K562 (cell line): ENCODE data around the gene HDAC9. TPM values are rescaled to one million over a fixed set of nuclear protein-coding genes. Genes with fewer than 3 reads are reported as not detected.

Source experiments
- AFF4 ChIP-seq: sonication (generic); formaldehyde crosslinking; IDR thresholded peaks from 2 replicates; pipeline ENCODE4 v1.8.0; 2023; ENCODE audit warnings: mild to moderate bottlenecking, missing genetic modification reagents
- E2F8 ChIP-seq: fragments of 450-650 bp; IDR thresholded peaks from 2 replicates; pipeline ENCODE4 v1.7.1; 2018; ENCODE audit warnings: mild to moderate bottlenecking, low read depth; ENCODE audit not compliant: partially characterized antibody
- polyA plus RNA-seq, 8 experiments: library from polyadenylated mRNA; depleted of rRNA in 4 of 8; stranded (reverse) in 5 of 8; unstranded in 3 of 8; fragments of >200 nt; fragmentation: Nextera tagmentation in 2 of 8; fragmentation: Illumina TruSeq in 1 of 8; extraction: Ambion mirVana in 2 of 8; extraction: Trizol in 1 of 8; gene quantifications; 2 replicates each; pipeline versions ENCODE4 v1.2.1 to v1.2.3, GENCODE V29; 2011 to 2014; ENCODE audit warnings: inconsistent platforms in 1 of 8, missing spikeins in 1 of 8
- total RNA-seq, 7 experiments: library from RNA; depleted of rRNA in 6 of 7; stranded (reverse); fragments of >200 nt in 6 of 7; fragmentation: Illumina TruSeq in 2 of 7; extraction: Trizol in 2 of 7; gene quantifications; 2 replicates each; pipeline versions ENCODE4 v1.2.1 to v1.2.3, GENCODE V29; 2011 to 2021; ENCODE audit warnings: low replicate concordance in 1 of 7

The HDAC9 gene
- total and polyA plus RNA-seq, 9 of the 15 experiments (the other 6 are each of a cell fraction or from before 2014, with no cell fraction given): 0.08 to 0.91 (median 0.33) TPM

- no peak for TF ChIP-seq AFF4 (CRISPR knock-in tag)
- no peak for TF ChIP-seq E2F8
Observed at GRCh38 chr7:18520450-18521235, 25.1 kb downstream of the HDAC9 start (continued).
